COLO668 (cell line): Measurements from ENCODE around the gene PLEKHA6.
A peak's percentile ranks its signal among the peaks of the same experiment; 100 is the strongest.

Experiments
- DNase-seq: peaks from one replicate; lab custom pipeline; 2025; ENCODE audit not compliant: unreplicated experiment; lab: John Stamatoyannopoulos, UW

PLEKHA6 gene

DNA sequence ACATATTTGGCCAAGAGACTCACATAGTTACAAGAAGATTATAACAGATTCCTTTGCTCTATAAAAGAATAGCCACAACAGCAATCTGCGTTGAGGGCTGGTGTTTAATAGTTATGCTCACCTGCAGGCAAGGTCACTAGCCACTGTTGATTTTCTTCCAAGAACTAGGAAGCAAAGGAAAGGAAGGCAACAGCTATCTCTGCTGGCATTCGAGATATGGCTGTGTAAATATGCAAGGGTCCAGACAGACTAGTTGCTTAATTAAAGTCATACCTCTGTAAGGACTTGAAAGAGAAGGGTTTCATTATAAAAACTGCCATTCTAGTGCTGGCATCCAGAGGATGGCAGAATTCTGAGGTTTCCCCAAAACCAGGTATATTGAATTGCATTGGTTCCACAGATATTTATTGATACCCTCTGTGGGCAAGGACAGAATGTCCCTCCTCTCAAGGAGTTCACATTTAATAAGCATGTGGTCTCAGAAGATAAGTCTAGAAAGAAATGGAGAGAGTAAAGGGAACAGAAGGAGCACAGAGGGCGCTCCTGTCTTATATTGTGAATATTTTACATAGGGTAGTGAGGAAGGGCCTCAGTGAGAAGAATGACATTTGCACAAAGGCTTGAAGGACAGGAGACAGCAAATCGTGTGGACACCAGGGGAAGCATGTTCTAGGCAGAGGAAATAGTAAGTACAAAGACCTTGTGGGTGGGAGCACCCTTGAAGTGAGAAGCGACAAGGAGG is 23.6 kb upstream of the PLEKHA6 start:
- DNase-seq: no peak

DNA sequence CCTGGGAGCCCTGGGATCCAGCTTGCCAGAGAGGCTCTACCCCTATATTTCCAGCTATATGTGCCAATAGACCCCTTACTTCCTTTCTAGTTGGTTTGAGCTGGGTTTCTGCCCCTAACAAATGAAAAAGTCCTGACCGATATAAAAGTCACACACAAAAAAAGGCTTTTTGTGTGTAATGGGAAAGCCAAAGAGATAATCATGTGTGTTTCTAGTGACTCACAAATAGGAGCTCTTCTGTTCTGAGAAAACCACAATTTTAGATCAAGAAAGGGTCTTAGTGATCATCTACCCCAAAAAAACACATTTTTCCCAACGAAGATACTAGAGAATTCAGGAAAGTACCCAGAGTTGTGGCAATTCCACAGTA is 23.0 kb upstream of the PLEKHA6 start:
- no peak for DNase-seq

DNA sequence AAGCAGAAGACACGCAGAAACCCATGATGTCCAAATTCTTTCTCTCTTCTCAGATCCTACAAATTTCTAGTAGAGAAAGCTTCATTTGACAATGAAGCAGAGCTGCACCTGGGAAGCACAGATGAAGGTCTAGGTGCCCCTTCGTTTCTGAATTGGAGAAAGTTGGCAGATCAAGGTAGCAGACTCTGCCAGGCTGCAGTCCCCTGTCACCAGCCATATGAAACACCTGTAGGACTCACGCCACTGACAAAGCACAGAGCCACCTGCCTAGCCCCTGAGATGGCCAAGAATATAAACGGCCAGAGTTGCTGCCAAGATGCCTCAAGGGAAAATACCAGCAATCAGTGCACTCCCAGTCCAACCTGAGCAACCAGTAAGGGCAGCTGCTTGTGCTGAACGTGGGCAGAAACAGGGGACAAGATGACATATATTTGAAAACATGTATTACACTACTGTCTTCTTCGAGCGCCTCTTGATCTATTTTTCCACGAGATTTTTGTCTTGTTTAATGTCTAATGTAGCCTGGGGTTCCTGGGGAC is 20.6 kb upstream of the PLEKHA6 start:
- DNase-seq: no peak

DNA sequence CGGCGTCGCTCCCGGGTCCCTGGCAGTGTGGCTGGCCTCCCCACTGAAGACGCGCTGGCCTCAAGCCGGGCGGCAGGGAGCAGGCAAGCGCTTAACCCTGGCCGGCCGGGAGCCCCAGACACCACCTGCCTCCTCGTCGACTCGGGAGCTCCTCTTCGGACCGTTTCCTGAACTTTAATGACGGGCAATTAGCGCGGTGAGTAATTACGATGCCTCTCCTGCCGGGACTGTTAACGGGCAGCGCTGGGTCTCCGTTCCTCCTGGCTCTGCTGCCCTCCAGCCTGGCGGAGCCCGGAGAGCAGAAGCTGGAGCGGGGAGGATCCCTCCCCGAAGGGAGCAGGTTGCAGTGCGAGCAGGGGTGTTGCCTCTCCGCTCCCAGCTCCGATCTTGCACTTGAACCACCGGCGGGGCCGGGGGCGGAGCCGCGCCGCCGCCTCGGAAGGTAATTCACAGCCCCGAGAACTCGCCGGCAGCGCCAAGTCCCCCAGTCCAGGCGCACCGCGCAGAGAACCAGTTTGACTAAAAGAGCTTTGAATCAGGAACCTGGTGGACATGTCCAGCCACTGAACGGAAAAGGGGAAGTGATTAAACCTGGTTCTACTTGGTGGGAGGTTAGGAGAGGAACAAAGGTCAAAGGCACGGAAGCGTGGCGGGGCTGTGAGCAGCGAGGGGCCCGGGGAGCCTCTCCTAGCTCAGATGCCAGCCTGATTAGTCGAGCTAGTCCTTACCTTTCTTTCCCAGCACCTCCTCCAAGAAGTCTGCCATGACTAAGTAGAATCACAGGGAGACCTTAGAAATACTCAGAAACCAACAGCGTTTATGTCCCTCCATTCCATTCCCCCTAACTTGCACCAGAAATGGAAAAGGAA is 18.3 kb upstream of the PLEKHA6 start:
- DNase-seq: peak; percentile 78

DNA sequence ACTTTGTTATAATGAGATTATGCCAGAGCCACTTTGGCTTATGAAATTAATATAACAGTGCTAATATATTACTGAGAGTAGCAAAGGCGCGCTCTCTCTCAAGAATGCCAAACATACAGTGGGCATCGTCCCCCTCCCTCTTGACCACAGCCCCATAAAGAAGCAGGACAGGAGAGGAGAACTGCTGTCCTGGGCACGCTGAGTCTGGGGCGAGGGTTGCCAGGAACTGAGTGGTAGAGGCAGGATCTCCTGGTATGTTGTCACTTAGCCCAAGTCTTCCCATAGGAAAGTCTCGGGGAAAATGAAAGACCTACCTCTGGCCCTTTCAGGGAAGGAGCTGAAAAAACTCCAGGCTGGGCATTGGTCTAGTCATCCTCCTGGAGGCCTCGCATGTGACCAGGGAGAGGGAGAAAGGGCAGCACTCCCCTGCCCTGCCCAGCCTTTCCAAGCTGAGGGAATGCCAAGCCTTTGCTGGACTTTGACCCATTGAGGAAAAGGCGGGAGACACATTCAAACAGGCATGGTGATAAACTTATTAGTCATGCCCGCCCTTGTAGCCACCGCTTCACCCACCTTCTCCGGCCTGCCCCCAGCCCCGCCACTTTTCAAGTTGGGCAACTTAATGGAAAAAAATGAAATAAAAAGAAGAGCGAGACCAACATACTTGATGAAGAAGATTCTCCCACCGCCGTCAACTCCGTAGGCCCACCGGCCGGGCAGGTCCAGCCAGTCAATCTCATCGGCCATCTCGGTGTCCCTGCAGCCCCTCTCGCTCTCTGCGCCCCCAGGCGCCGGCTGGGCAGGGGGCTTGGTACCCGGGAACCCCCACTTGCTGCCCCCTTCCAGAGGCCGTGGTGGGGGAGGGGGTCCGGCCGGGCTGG is 17.4 kb upstream of the PLEKHA6 start:
- peak; percentile 63 for DNase-seq

DNA sequence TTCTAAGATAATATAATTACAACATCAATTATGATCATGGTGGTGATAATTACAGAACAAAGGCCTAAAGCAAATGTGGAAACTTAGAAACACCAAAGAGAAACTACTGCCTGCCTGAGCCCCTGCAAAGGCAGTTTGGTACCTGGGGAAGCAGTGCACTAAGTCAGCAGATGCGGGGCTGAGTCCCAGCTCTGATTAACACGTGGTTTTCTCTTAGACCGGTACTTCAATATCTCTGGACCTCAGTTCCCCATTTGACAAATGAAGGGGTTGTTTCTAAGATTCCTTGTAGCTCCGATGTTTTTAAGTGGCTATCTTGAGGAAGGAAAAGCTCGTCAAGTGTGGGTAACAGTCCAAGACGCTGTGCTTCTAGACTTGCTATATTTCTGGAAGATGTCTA is 16.7 kb upstream of the PLEKHA6 start:
- DNase-seq: no peak

DNA sequence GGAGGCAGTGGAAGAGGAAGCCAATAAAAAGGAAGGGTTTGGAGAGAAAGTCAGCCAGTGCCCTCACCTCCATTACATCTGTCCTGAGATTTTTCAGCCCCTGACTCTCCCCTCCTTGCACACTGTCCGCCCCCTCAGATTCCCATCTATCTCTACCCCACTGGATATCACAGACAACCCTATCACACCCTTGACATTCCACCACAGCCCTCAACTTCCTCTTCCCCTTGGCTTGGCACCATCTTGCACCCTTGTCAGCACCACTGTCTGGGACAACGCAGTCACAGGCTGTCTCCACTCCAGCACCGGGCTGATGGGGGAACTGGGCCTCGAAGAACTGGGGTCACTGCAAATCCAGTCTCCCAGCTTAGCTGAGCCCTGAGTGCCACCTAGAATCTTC is 14.2 kb upstream of the PLEKHA6 start:
- no peak for DNase-seq

DNA sequence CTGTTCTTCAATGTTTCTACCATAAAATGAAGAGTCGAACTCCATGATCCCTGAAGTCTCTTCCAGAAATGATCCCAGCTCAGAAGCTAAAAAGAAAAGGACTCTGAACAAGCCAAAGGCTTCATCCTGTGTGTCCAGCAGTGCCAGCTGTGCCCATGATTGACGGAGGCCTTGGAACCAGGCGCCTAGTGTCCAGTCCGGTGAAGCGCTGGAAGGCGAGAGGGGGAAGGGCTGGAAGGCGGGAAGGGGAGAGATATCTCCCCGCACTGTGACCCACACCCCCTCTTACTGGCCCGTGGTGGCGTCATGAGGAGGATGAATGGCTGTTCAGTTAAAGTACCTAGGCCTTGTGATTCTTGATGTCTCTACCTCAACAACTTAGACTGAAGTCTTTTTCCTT is 10.4 kb upstream of the PLEKHA6 start:
- no peak for DNase-seq

DNA sequence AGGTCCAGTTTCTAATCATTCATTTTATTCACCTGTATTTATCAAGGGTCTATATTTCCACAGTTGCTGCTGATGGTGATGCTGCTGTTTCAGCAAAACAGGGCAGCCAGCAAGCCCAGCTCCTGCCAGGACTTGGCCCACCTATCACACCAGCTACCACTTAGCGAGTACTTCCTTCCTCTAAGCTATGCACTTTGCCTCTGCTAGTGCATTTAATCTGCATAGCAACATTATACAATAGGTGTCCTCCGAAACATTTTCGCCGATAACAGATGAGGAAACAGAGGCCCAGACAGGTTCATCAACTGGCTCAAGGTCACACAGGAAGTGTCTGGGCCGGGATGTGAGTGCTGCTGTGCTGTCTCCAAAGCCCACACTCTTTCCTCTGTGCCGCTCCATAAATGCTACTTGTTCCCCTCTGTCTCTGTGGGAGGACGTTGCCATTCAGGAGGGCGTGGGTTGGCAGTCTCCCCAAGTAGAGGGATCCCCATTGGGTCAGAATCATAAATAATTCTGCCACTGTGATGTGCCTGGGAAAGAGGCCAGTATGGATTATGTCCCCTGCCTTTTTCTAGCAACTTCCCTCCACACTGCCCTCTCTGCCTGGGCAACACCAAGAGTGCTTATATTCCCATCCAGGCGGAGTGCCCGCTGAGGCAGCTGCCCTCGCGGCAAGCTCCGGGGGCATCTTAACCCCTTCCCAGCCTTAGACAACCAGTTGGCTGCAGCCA is 9.4 kb upstream of the PLEKHA6 start:
- no peak for DNase-seq

DNA sequence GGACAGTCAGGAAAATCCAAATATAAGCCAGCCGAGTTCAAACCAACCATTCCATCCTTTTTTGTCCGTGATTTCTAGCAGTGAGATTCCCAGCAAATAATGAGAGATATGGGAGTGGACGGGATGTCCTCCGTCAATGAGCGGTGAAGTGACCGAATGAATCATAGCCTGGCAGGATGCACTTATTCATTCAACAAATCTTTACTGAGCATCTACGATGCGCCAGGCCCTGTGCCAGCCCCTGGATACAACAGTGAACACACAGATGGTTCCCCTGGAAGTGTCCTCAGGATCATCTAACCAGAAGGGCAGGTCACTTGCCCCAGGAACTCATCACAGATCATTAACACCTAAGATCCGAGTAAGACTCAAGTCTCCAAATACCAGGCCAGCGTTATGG is 8.2 kb upstream of the PLEKHA6 start:
- no peak for DNase-seq

DNA sequence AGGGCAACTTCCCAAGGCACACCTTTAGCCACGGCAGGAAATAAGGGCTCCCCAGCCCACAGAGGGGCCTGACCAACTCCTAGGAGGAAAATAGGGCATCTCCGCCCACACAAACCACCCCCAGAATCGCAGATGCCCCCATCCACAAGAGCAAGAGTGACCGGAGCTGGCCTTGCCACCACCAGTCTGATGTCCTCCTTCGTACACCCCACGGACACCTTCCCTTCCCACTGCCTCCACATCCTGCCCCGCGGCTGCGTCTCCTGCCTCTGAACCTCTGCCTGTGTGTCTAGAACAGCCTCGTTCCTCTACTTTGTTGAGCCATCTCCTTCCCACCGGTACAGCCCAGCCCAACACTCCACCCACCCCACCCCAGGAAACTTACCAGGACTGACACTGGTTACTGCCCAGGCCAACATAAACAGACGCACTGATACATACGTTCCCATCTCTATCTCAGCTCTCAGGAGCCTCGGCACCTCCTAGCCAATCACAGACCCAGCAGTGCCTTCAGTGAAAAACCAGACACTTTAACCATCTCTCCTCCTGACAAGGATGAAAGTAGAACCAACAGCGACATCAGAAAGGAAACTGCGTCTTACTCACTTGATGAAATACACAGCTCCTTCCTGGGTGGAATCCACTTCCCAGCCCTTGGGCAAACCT is 7.6 kb upstream of the PLEKHA6 start:
- DNase-seq: no peak

DNA sequence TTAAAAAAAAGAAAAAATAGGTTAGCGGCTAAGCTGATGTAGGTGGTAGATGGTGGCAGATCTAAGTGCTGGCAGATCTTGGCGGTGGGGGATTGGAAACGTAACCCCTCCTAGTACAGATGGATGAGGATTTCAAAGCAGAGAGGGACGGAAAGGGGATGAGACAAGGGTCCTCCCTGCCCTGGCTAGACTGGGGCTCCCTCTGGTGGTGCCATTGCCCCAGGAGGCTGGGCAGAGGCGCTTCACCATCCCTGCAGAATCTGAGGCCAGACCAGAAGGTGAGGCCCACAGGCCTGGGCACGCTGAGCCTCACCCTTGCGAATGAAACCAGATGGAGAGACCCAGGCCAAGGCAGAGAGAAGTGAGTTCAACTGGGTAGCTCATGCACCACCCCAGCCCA is 7.0 kb upstream of the PLEKHA6 start:
- peak; percentile 44 for DNase-seq

DNA sequence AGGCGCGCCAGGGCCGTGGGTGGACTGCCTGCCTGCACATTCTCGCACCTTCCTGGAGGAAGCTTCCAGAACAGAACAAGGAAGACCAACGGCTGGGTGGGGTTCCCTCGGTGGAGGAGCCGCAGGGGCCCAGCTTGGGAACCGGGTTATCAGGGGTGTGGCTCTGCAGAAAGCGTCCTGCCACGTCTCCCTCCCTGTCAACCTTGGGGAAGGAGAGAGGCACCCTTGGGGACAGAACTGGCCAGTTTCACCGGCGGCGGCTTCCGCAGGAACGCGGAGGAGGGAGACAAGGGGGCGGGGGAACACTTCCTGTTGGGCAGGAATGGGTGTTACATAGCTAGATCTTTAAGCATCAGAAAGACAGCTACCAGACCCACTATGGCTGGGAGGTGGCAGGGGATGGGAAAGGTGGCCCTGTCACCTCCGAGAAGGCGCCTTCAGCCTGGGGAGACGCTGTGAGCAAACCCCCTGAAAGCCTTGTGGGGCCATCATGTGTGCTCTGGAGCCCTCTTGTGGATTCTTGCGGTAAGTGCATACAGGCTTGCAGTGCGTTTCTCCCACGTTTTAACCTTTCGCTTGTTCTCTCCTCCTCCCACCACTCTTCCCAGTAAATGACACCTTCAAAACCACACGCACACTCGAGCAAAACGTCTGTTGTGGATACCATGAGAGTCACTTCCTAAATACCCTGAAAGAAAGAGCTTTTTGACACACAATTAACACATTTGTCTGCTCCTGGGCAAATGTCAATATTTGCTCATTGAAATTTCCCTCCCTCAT is 3.8 kb upstream of the PLEKHA6 start:
- DNase-seq: peak; percentile 82

DNA sequence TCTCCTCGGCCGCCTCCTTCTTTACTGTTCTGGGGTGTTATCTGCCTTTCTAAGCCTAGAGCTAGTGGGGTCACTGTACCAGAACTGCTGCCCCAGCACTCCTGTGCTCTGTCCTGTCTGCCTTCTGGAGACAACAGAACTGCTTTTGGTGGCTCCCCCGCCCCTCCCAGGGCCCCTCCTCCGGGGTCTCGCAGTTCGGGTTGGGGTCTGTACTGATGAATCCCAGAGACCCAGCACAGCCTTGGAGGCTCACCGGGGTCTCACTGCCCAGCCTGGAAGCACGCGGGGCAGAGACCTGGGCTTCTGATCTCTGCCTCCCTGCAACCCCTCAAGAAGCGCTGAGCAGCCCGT is 3.2 kb upstream of the PLEKHA6 start:
- DNase-seq: no peak

DNA sequence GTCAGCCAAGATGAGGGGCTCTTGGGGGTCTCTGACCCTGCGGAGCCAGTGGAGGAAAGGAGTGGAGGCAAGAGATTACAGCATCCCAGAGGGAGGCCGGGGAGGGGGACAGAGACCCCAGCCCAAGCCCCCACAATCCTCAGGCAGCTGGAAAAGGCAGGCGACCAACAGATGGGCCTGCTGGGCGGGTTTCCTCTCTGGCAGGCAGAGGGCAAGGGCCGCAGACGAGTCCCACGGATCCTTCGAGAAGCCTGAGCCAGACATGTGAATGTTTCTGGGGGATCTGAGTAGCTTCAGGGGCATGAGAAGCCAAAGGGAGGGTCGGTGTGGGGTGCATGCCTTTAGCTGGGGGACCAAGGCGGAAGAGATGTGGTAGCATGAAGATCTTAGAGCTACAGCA is 2.1 kb upstream of the PLEKHA6 start:
- DNase-seq: no peak

DNA sequence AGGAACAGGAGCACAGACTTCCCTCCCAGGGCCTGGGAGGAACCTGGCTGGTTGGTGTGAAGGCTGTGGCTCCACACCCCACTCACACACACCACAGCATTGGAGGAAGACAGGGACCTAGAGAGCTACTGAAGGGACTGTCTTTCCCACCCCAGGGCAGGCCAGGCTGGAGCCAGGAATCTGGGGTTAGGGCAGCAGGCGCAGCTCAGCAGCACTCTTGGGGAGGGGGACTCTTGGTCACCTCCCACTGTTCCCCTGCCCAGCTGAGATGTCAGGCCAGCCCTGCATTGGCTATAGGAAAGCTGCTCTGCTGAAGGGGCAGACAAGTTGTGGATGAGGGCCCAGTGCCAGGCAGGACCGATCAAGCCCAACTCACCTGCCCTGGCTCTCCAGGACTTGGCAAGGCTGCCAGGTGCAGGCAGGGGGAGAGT is 1.6 kb upstream of the PLEKHA6 start:
- no peak for DNase-seq

DNA sequence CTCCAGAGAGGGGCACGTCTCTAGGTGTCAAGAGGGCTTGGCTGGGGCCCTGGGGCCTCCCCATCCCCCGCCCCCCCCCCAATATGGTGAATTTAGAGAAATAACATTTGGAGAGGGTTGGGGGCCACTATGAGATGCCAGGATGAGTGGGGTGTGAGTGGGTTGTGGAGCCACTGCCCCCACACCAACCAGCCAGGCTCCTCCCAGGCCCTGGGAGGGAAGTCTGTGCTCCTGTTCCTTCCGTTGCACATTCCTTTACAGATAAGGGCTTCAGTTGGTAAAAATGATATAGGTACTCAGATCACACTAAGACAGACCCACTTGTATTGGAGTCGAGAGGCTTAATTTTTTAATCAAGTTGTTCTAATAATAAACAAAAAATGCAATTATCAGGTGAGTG is 585 bp upstream of the PLEKHA6 start:
- DNase-seq: no peak

DNA sequence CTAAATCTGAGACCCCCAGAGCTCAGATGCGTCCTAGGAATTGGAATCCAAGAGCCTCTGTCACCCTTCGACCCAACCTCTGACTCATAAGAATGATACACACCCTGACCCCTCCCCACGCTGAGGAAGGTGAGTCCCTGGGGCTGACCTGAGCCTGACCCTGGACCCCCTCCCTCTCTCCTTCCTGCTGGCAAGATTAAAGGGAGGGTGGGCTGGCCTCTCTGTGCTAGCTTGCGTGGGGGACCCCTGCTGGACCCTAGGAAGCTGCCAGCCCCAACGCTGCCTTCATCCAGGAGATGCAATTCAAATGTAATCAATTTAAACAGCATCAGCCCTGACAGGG is 627 bp downstream of the PLEKHA6 start:
- DNase-seq: no peak

DNA sequence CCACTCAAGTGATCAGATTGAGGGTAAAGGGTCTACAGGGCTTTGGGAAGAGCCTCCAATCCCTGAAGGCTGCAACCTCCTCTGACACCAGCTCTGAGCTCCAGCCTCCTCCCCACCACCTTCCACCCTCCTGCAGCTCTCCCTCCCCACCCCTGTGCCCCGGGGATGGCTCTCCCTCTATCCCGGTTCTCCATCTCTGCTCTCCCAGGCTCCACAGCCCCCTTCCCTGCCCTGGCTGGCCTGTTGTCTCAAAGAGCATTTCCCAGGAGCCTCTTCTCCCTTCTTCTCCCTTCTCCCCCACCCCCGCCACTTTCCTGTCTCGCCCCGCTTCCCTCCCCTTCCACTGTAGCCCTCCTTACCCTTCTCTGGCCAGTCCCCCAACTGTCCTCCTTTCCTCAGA is 1.1 kb downstream of the PLEKHA6 start:
- DNase-seq: no peak
